GM06990 (cell line): ENCODE data around the gene PGLYRP1.

Experiments
- DNase-seq: peaks from one replicate; pipeline ENCODE4 v3.0.0-alpha.2; 2011; ENCODE audit not compliant: insufficient read length; ENCODE audit errors: extremely low read depth
- H3K27me3 ChIP-seq: replicated peaks from 2 replicates; pipeline ENCODE4 v1.6.0; 2011; ENCODE audit warnings: low read length; ENCODE audit not compliant: control insufficient read depth, insufficient read depth
- H3K36me3 ChIP-seq: 2 replicates; pipeline ENCODE4 v1.5.1; 2011; ENCODE audit warnings: low read length; ENCODE audit not compliant: control insufficient read depth, insufficient read depth
- H3K4me3 ChIP-seq: replicated peaks from 2 replicates; pipeline ENCODE4 v1.5.1; 2011; ENCODE audit warnings: low read depth, mild to moderate bottlenecking, control low read depth, low read length
- CTCF ChIP-seq: IDR thresholded peaks from 2 replicates; pipeline ENCODE4 v1.5.1; 2011; ENCODE audit warnings: low read length, control low read depth, mild to moderate bottlenecking, inconsistent platforms; ENCODE audit not compliant: insufficient read depth, poor library complexity, severe bottlenecking

Gene PGLYRP1

DNA sequence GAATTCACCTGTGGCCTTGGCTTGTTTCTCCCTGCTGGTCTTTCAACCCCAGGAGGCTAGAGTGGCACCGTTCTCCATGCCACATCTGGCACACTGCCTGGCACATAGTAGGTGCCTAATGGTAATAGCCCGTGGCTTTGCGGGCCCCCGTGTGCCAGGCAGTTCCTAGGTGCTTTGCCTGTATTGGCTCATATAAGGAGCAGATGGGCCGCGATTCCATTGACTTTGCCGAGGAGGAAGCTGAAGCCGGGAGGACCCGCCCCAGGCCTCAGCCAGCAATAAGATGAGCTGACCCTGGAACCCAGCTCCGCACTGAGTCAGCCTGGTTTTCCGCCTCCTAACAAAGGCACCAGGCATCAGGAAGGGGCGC, 807 bp downstream of the PGLYRP1 start:
- Histone ChIP-seq H3K27me3 (no peaks in the 10 kb centered on the region), H3K4me3 (no peak overlapping the region), H3K36me3 (no peaks in the 10 kb centered on the region; the same call in 1 of the 2 replicates)
- no peak for TF ChIP-seq CTCF
- DNase-seq, result no peak

DNA sequence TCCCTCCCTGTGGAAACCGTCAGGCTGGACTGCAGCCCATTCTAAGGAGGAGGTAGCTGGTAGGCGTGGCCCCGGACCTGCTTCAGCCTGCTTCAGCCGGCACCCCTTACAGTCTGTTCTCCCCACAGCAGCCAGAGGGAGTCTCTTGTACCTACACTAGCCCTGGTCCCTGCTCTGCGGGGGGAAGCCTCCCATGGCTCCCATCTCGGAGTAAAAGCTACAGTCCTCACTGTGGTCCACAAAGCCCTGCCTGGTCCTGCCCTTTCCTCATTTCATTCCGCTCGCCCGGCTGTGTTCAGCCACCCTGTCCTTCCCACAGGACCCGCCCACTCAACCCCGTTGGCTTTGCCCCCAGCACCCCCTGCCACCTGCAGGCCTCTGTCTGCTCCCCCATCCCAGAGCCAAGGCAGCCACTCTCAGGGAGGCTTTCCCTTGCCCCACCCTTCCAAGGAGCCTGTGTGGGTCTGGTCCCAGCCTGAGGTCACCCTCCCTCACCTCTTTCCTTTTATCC, 1.3 kb downstream of the PGLYRP1 start:
- TF ChIP-seq CTCF, result no peak

DNA sequence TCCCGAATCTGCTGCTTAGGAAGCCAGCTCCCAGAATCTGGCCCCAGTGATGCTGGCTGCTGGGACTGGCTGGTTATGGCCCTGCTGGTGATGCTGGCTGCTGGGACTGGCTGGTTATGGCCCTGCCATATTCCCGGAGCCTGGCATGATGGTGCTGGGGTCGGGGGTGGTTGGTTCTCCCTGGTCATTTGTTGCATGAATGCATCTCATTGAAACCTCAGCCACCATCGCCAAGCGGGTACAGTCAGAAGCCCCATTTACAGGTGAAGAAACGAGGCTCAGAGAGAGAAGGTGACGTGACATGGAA, 2.1 kb downstream of the PGLYRP1 start:
- H3K36me3 ChIP-seq, result no peaks in the 10 kb centered on the region; the same call in 1 of the 2 replicates
- H3K27me3 ChIP-seq, result no peaks in the 10 kb centered on the region
- no peak for DNase-seq
- H3K4me3 ChIP-seq, result no peak overlapping the region
- TF ChIP-seq CTCF, result no peak

More for the DNA sequence above, 1.3 kb downstream of the PGLYRP1 start:
- no peak overlapping the region for H3K4me3 ChIP-seq
- no peaks in the 10 kb centered on the region; the same call in 1 of the 2 replicates for H3K36me3 ChIP-seq
- DNase-seq, result no peak
- H3K27me3 ChIP-seq, result no peaks in the 10 kb centered on the region

GRCh38 chr19:46019270-46019669, 3.6 kb downstream of the PGLYRP1 start:
- TF ChIP-seq CTCF, result no peak
- Histone ChIP-seq H3K4me3 (no peak overlapping the region), H3K27me3 (no peaks in the 10 kb centered on the region), H3K36me3 (no peaks in the 10 kb centered on the region; the same call in none of the 2 replicates)
- DNase-seq, result no peak

GRCh38 chr19:46018729-46019251, 4.1 kb downstream of the PGLYRP1 start:
- TF ChIP-seq CTCF, result no peak
- H3K4me3 ChIP-seq, result no peak overlapping the region
- H3K36me3 ChIP-seq, result no peaks in the 10 kb centered on the region; the same call in none of the 2 replicates
- H3K27me3 ChIP-seq, result no peaks in the 10 kb centered on the region
- DNase-seq, result no peak
